Thoracic aorta (tissue), 2 donors: Measurements from ENCODE around the gene CEP68. TPM values are rescaled to one million over a fixed set of nuclear protein-coding genes. Genes with fewer than 3 reads are reported as not detected.

Source experiments
- ATAC-seq: fragments of 150-250 bp; one replicate; pipeline ENCODE4 v1.8.0; 2017; ENCODE audit warnings: low read depth; ENCODE audit not compliant: insufficient number of reproducible peaks, low FRiP score
- DNase-seq: peaks from one replicate; pipeline ENCODE4 v3.0.0-alpha.2; 2020; ENCODE audit warnings: low spot score
- H3K27ac ChIP-seq, 2 donors: fragments of 200-600 bp; sonication (generic); 1 replicate in 1 of 2; 2 replicates in 1 of 2; pipeline ENCODE4 v1.5.1; 2016; ENCODE audit warnings: mild to moderate bottlenecking in 2 of 2, moderate library complexity in 2 of 2
- H3K27me3 ChIP-seq: fragments of 200-600 bp; sonication (generic); replicated peaks from 2 replicates; pipeline ENCODE4 v1.6.0; 2016; ENCODE audit warnings: mild to moderate bottlenecking; ENCODE audit not compliant: insufficient read depth
- H3K36me3 ChIP-seq: fragments of 200-600 bp; sonication (generic); one replicate; pipeline ENCODE4 v1.5.1; 2016
- H3K4me1 ChIP-seq, 2 donors: fragments of 200-600 bp; sonication (generic); 1 replicate in 1 of 2; 2 replicates in 1 of 2; pipeline versions ENCODE4 v1.5.1 to v1.6.0; 2016; ENCODE audit warnings: low read depth in 2 of 2, mild to moderate bottlenecking in 1 of 2; ENCODE audit not compliant: control insufficient read depth in 1 of 2
- H3K4me3 ChIP-seq: fragments of 200-600 bp; sonication (generic); 2 replicates; pipeline ENCODE4 v1.5.1; 2016; ENCODE audit warnings: mild to moderate bottlenecking
- H3K9me3 ChIP-seq: fragments of 200-600 bp; sonication (generic); 2 replicates; pipeline ENCODE4 v1.5.1; 2016
- CTCF ChIP-seq: fragments of 200-600 bp; sonication (generic); IDR thresholded peaks from one replicate; pipeline ENCODE4 v1.5.1; 2019; ENCODE audit warnings: antibody characterized with exemption
- total RNA-seq, 2 donors: library from RNA; depleted of rRNA; stranded (reverse); fragments of >200 nt; gene quantifications; one replicate each; pipeline versions ENCODE4 v1.1.0 to v1.2.3, GENCODE V29; 2016

CEP68 gene
- total RNA-seq, 2 donors from 2014 or later, result 28.8 to 31.3 TPM

- TF ChIP-seq CTCF, result no peak
- H3K27ac ChIP-seq, result no peak overlapping the region
- H3K9me3 ChIP-seq, result no peaks in the 10 kb centered on the region
- peaks cover 33% of the 10 kb centered on the region for H3K36me3 ChIP-seq
- H3K4me3 ChIP-seq, result no peak overlapping the region
- no peaks in the 10 kb centered on the region for H3K4me1 ChIP-seq
- DNase-seq (no peak), ATAC-seq (no peak)
- no peaks in the 10 kb centered on the region for H3K27me3 ChIP-seq
These were observed 34.5 kb upstream of the CEP68 start for GRCh38 chr2:65021709-65022108.

DNA sequence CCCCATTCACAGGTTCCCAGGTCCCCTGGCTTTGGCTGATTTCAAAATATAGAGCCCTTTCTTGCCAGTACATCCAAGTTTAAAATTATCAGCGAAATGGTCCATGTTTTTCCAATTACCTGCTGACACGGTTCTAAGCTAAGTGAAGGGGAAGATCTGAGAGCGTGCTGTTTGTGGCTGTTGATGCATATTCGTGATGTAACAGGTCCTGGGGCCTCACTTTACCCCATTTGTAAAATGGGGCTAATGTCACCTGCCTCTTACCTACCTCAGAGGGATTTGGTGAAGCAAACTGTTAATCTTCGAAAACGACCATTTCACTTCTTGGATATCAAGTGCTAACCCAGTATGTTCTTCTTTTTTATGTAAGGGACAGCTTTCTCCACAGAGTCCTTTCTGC, 34.0 kb upstream of the CEP68 start:
- DNase-seq (no peak), ATAC-seq (no peak)
- Histone ChIP-seq H3K36me3 (peaks cover 29% of the 10 kb centered on the region), H3K27me3 (no peaks in the 10 kb centered on the region), H3K27ac (no peak overlapping the region), H3K9me3 (no peaks in the 10 kb centered on the region), H3K4me1 (no peaks in the 10 kb centered on the region), H3K4me3 (no peak overlapping the region)
- no peak for TF ChIP-seq CTCF

- ATAC-seq, result no peak
These were observed 32.5 kb upstream of the CEP68 start for GRCh38 chr2:65023742-65024141.

DNA sequence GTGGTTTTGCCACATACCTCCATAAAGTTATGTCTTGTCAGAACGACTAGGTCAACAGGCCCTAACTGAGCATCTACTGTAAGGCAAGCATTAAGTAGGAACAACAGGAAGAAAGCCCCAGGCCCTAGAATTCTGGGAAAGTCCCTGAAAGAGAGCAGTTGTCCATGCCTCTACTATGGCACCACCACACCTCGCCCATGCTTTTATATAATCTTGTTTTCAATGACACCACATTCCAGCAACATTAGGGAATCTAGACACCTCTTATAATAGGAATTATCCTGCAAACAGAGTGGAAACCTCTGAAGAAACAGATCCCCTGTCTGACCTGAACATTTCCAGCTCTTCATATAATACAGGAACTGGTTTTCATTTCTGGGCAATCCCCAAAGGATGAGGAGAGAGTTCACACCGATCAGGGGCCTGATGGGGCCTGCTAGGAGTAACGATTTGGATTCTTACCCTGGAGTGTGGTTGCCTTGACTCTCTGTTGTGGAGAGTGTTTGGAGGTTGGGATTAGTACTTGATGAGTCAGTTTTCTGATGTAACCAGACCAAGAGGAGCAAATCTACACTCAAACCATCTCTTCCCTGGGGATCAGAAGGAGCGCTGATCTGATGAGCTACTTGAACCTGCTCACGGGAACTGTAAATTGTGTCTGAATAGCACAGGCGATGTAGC, 31.9 kb upstream of the CEP68 start:
- Histone ChIP-seq H3K36me3 (peaks cover 18% of the 10 kb centered on the region), H3K27ac (no peak overlapping the region), H3K9me3 (no peaks in the 10 kb centered on the region), H3K27me3 (no peaks in the 10 kb centered on the region), H3K4me3 (no peak overlapping the region), H3K4me1 (peaks cover 0 to 9% of the 10 kb centered on the region in 2 donors)
- TF ChIP-seq CTCF, result no peak
- ATAC-seq (no peak), DNase-seq (no peak)

More at GRCh38 chr2:65023742-65024141, 32.5 kb upstream of the CEP68 start:
- H3K27ac ChIP-seq, result no peak overlapping the region
- no peaks in the 10 kb centered on the region for H3K9me3 ChIP-seq
- no peak overlapping the region for H3K4me3 ChIP-seq
- H3K4me1 ChIP-seq, result peaks cover 0 to 9% of the 10 kb centered on the region in 2 donors
- peaks cover 18% of the 10 kb centered on the region for H3K36me3 ChIP-seq
- H3K27me3 ChIP-seq, result no peaks in the 10 kb centered on the region
- DNase-seq, result no peak
- TF ChIP-seq CTCF, result no peak

GRCh38 chr2:65025453-65026123, 30.6 kb upstream of the CEP68 start:
- H3K4me1 ChIP-seq, result peaks cover 0 to 9% of the 10 kb centered on the region in 2 donors
- no peak overlapping the region for H3K27ac ChIP-seq
- H3K9me3 ChIP-seq, result no peaks in the 10 kb centered on the region
- H3K4me3 ChIP-seq, result no peak overlapping the region
- TF ChIP-seq CTCF, result no peak
- H3K27me3 ChIP-seq, result no peaks in the 10 kb centered on the region
- DNase-seq (no peak), ATAC-seq (no peak)
- H3K36me3 ChIP-seq, result peaks cover 9% of the 10 kb centered on the region
